K562 (cell line): ENCODE measurements around the gene MACROD2. TPM values are rescaled to one million over a fixed set of nuclear protein-coding genes. Genes with fewer than 3 reads are reported as not detected.

Experiments
- ATAC-seq: fragments of 200-7000 bp; cut with Tn5 transposase; 3 replicates; pipeline ENCODE4 v1.9.1; 2020; ENCODE audit warnings: moderate library complexity
- BruUV-seq: library from RNA; stranded (reverse); fragments of 400-500 nt; replicated peaks from 2 replicates; lab custom pipeline; 2021; lab: Mats Ljungman, UMichigan
- CTCF ChIA-PET: fragments of 300-600 bp; formaldehyde crosslinking; extraction: SDS; loops from one replicate; lab custom pipeline; 2021; ENCODE audit warnings: low intra/inter-chr PET ratio; lab: Yijun Ruan, JAX
- POLR2A ChIA-PET: fragments of 300-600, 350-650 bp; sonication (Branson Sonifier 250); formaldehyde crosslinking; extraction: SDS; loops from one replicate; lab custom pipeline; 2021; ENCODE audit warnings: antibody characterized with exemption, inconsistent platforms; lab: Yijun Ruan, JAX
- DNase-seq, 4 experiments: peaks; one replicate each; pipeline versions ENCODE4 v3.0.0 to v3.0.0-alpha.2; 2011 to 2018; ENCODE audit warnings: low spot score in 3 of 4, mixed read lengths in 3 of 4; ENCODE audit errors: extremely low read depth in 1 of 4
- FAIRE-seq: peaks from 2 replicates; lab custom pipeline; 2011; peaks lifted over from hg19 to GRCh38; lab: Jason Lieb, UNC
- H2AFZ ChIP-seq: 2 replicates; pipeline ENCODE4 v1.6.0; 2011; ENCODE audit warnings: low read depth, low read length, control low read depth, inconsistent platforms
- H3K27ac ChIP-seq: fragments of 200-600 bp; 3 replicates; pipeline ENCODE4 v1.8.0; 2011; ENCODE audit warnings: low read depth, mild to moderate bottlenecking, control low read depth, inconsistent platforms, low read length, moderate library complexity, mixed read lengths; ENCODE audit errors: extremely low read depth
- H3K27me3 ChIP-seq, 2 experiments: fragments of 300-600 bp in 1 of 2; 2 replicates in 1 of 2; 3 replicates in 1 of 2; pipeline versions ENCODE4 v1.6.0 to v1.8.0; 2011; ENCODE audit warnings: inconsistent platforms in 2 of 2, low read length in 2 of 2, mild to moderate bottlenecking in 1 of 2, mixed read lengths in 1 of 2, moderate library complexity in 1 of 2; ENCODE audit not compliant: control insufficient read depth in 2 of 2, insufficient read depth in 2 of 2
- H3K36me3 ChIP-seq: fragments of 300-600 bp; 3 replicates; pipeline ENCODE4 v1.8.0; 2011; ENCODE audit warnings: mild to moderate bottlenecking, low read length, inconsistent platforms; ENCODE audit not compliant: control insufficient read depth, insufficient read depth
- H3K4me1 ChIP-seq, 2 experiments: fragments of 200-600 bp in 1 of 2; replicated peaks in 1 of 2; 2 replicates in 1 of 2; 3 replicates in 1 of 2; pipeline versions ENCODE4 v1.5.1 to v1.8.0; 2011; ENCODE audit warnings: inconsistent platforms in 2 of 2, low read length in 2 of 2, mild to moderate bottlenecking in 1 of 2, mixed read lengths in 1 of 2, moderate library complexity in 1 of 2; ENCODE audit not compliant: control insufficient read depth in 2 of 2, insufficient read depth in 2 of 2
- H3K4me2 ChIP-seq: 2 replicates; pipeline ENCODE4 v1.6.1; 2011; ENCODE audit warnings: low read length, control low read depth, inconsistent platforms, mixed read lengths; ENCODE audit not compliant: insufficient read depth
- H3K4me3 ChIP-seq: fragments of 200-600 bp; sonication (generic), shearing (Covaris generic); 2 replicates; pipeline ENCODE4 v1.5.1; 2016; ENCODE audit warnings: control low read depth, inconsistent platforms
- H3K79me2 ChIP-seq: fragments of 200-600 bp; 3 replicates; pipeline ENCODE4 v1.8.0; 2011; ENCODE audit warnings: low read length, inconsistent platforms; ENCODE audit not compliant: control insufficient read depth, insufficient read depth
- H3K9ac ChIP-seq, 2 experiments: 2 replicates each; pipeline versions ENCODE4 v1.6.0 to v1.6.1; 2011; ENCODE audit warnings: low read depth in 2 of 2, low read length in 2 of 2, control low read depth in 1 of 2, inconsistent platforms in 1 of 2, mild to moderate bottlenecking in 1 of 2, mixed read lengths in 1 of 2; ENCODE audit not compliant: insufficient read depth in 1 of 2
- H3K9me1 ChIP-seq: one replicate; pipeline ENCODE4 v1.6.0; 2011; ENCODE audit warnings: inconsistent platforms, mild to moderate bottlenecking, low read length, moderate library complexity; ENCODE audit not compliant: control insufficient read depth, insufficient read depth
- H3K9me3 ChIP-seq: replicated peaks from 2 replicates; pipeline ENCODE4 v1.5.1; 2011; ENCODE audit warnings: low read depth, low read length, inconsistent platforms; ENCODE audit not compliant: control insufficient read depth, insufficient read depth
- H4K20me1 ChIP-seq: replicated peaks from 2 replicates; pipeline ENCODE4 v1.6.1; 2011; ENCODE audit warnings: low read length, inconsistent platforms, mixed read lengths; ENCODE audit not compliant: control insufficient read depth, insufficient read depth
- C11orf30 ChIP-seq: fragments of 450-650 bp; IDR thresholded peaks from 2 replicates; pipeline ENCODE4 v1.6.1; 2016; ENCODE audit warnings: low read depth, mild to moderate bottlenecking
- FOXA1 ChIP-seq: fragments of 450-650 bp; IDR thresholded peaks from 2 replicates; pipeline ENCODE4 v1.6.1; 2016; ENCODE audit warnings: mild to moderate bottlenecking, borderline replicate concordance
- MTA1 ChIP-seq: fragments of 450-650 bp; IDR thresholded peaks from 2 replicates; pipeline ENCODE4 v1.6.1; 2017; ENCODE audit warnings: borderline replicate concordance
- NUFIP1 ChIP-seq: fragments of 450-650 bp; IDR thresholded peaks from 2 replicates; pipeline ENCODE4 v1.6.1; 2018; ENCODE audit not compliant: partially characterized antibody
- PRDM10 ChIP-seq: fragments of 450-650 bp; IDR thresholded peaks from 2 replicates; pipeline ENCODE4 v1.6.1; 2018; ENCODE audit not compliant: partially characterized antibody
- SNIP1 ChIP-seq: fragments of 450-650 bp; IDR thresholded peaks from 2 replicates; pipeline ENCODE4 v1.7.1; 2017; ENCODE audit warnings: low read depth, mild to moderate bottlenecking
- SPI1 ChIP-seq: IDR thresholded peaks from 2 replicates; pipeline ENCODE4 v1.6.1; 2011; ENCODE audit warnings: low read depth, low read length, control low read depth, borderline replicate concordance
- TCF7 ChIP-seq: sonication (generic); IDR thresholded peaks from 2 replicates; pipeline ENCODE4 v1.6.1; 2016; ENCODE audit warnings: antibody characterized with exemption, borderline replicate concordance
- THAP12 ChIP-seq: fragments of 250-450 bp; sonication (Bioruptor Pico); IDR thresholded peaks from 2 replicates; pipeline ENCODE4 v1.9.0; 2021; ENCODE audit warnings: mild to moderate bottlenecking, inconsistent platforms
- ZNF444 ChIP-seq: fragments of 250-450 bp; sonication (Bioruptor Pico); IDR thresholded peaks from 2 replicates; pipeline ENCODE4 v1.4.0; 2020; ENCODE audit warnings: mild to moderate bottlenecking, moderate library complexity
- WGBS: fragments of 100-300 bp; shearing (Covaris generic); methylation state at CpG from one replicate; pipeline ENCODE4 v1.1.6; 2016; ENCODE audit warnings: low coverage, mixed read lengths; ENCODE audit not compliant: insufficient coverage; ENCODE audit errors: missing lambda C conversion rate; 5-methylcytosine and 5-hydroxymethylcytosine counted together
- in situ Hi-C: fragments of 300-500 bp; cut with MboI; formaldehyde crosslinking; loops from 4 replicates; pipeline ENCODE4 v1.15.0; 2018; ENCODE audit warnings: inconsistent platforms, mixed read lengths
- intact Hi-C: fragments of 100-400 bp; cut with micrococcal nuclease; formaldehyde crosslinking; loops from 2 replicates; pipeline ENCODE4 v1.14.2; 2022
- polyA plus RNA-seq, 8 experiments: library from polyadenylated mRNA; depleted of rRNA in 4 of 8; stranded (reverse) in 5 of 8; unstranded in 3 of 8; fragments of >200 nt; fragmentation: Nextera tagmentation in 2 of 8; fragmentation: Illumina TruSeq in 1 of 8; extraction: Ambion mirVana in 2 of 8; extraction: Trizol in 1 of 8; gene quantifications; 2 replicates each; pipeline versions ENCODE4 v1.2.1 to v1.2.3, GENCODE V29; 2011 to 2014; ENCODE audit warnings: inconsistent platforms in 1 of 8, missing spikeins in 1 of 8
- total RNA-seq, 7 experiments: library from RNA; depleted of rRNA in 6 of 7; stranded (reverse); fragments of >200 nt in 6 of 7; fragmentation: Illumina TruSeq in 2 of 7; extraction: Trizol in 2 of 7; gene quantifications; 2 replicates each; pipeline versions ENCODE4 v1.2.1 to v1.2.3, GENCODE V29; 2011 to 2021; ENCODE audit warnings: low replicate concordance in 1 of 7

Gene MACROD2
- total and polyA plus RNA-seq, 9 of the 15 experiments (the other 6 are each of a cell fraction or from before 2014, with no cell fraction given), result not detected

DNA sequence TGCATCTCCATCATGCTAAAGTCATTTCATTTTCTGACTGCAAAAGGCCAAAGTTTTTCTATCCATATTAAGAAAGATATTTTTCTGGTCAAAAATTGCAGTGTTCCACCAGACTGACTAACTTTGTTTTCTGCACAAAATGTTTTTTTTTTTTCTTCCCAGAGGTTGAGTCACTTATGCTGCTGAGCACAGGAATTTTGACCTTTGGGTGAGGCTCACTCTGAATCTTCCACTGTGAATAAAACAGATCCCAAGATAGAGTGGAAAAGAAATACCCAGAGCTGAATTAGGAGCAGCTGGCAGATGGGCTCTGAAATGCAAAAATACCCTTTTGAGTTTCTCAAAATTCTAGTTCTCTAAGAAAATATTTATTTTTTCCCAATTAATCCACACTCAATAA, 1581.1 kb downstream of the MACROD2 start (continued):
- TF ChIP-seq THAP12 (no peak), NUFIP1 (no peak)
- TF ChIP-seq, all 486 proteins: peak for 0

- Histone ChIP-seq H3K27ac (no peak overlapping the region), H3K79me2 (no peaks in the 10 kb centered on the region), H3K4me3 (no peak overlapping the region), H3K9me1 (no peaks in the 10 kb centered on the region), H3K27me3 (no peaks in the 10 kb centered on the region), H3K9ac (no peak overlapping the region), H3K4me1 (no peaks in the 10 kb centered on the region), H3K9me3 (no peaks in the 10 kb centered on the region), H2AFZ (no peak overlapping the region), H3K4me2 (no peak overlapping the region), H3K36me3 (no peaks in the 10 kb centered on the region), H4K20me1 (no peaks in the 10 kb centered on the region)
- BruUV-seq, result no TSS peak
- no peak for ATAC-seq
- TF ChIP-seq PRDM10 (no peak), FOXA1 (no peak), SPI1 (no peak), ZNF444 (no peak), C11orf30 (no peak), MTA1 (no peak), SNIP1 (no peak), TCF7 (no peak)
- ChIA-PET CTCF (no interaction called here), POLR2A (interaction anchor here (0.6 kb wide), 1 partner anchor 7 kb away, joined by 3 read pairs; no protein-coding TSS in a partner anchor)
- intact Hi-C loops (no loop called here), in situ Hi-C loops (no loop called here)
- no peak for FAIRE-seq
- 0% methylated on average over 3 of the region's 3 CpGs for WGBS
- DNase-seq, result no peak
Observed at GRCh38 chr20:15578113-15578512, 1582.8 kb downstream of the MACROD2 start.
